Astrocyte (in vitro differentiated cells and primary cell): ENCODE measurements around the gene NPTX1.

ENCODE experiments used
- CTCF ChIP-seq: IDR thresholded peaks from 2 replicates; pipeline ENCODE4 v1.5.1; 2011; ENCODE audit warnings: low read depth, mild to moderate bottlenecking, inconsistent platforms, low read length, moderate library complexity; ENCODE audit not compliant: insufficient read depth
- EZH2 ChIP-seq: IDR thresholded peaks from 2 replicates; pipeline ENCODE4 v1.6.1; 2012; ENCODE audit warnings: mild to moderate bottlenecking, low read length, inconsistent platforms; ENCODE audit not compliant: insufficient read depth

- TF ChIP-seq EZH2 (no peak), CTCF (no peak)
Measured at GRCh38 chr17:80465327-80465974, 11.0 kb downstream of the NPTX1 start.
